ENCODE measurements around the gene ASPG. TPM values are rescaled to one million over a fixed set of nuclear protein-coding genes. Genes with fewer than 3 reads are reported as not detected.

ASPG gene
- polyA plus RNA-seq, 1 donor from 2014 or later: 0.16 TPM

DNA sequence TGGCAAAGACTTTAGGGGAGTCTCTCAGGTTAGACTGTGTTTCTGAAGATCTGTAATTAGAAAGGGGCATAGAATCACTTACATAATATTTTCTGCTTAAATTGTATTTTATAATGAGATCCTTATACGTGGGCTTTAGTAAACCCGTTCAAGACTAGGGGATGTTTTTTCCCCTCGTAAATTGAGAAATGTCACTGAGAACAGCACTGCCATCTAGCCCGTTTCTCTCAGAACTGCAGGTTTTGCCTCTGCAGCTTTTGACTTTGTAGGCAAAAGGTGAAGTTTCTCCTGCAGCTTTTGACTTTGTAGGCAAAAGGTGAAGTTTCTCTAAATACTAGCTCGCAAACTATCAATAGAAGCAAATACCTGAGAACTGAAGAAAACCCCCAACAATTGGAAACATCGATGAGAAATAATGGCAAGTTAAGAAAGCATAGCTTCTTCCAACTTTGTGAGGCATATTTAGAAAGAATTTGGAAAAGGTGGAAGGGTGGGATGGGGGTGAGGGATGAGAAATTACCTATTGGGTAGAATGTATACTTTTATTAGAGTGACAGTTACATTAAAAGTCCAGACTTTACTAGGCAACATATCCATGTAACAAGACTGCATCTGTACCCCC is 9.9 kb upstream of the ASPG start:
- Histone ChIP-seq H3K9me3 (ENCODE audit: low read length) (no peaks in the 10 kb centered on the region), H3K4me2 (ENCODE audit: low read length) (no peak overlapping the region), H3K27me3 (ENCODE audit: insufficient read depth, low read depth, low read length) (no peaks in the 10 kb centered on the region), H3K79me2 (replicated peaks; ENCODE audit: insufficient read depth, low read length) (no peaks in the 10 kb centered on the region), H3K36me3 (ENCODE audit: insufficient read depth, low read length) (no peaks in the 10 kb centered on the region), H3K27ac (ENCODE audit: low read length) (no peak overlapping the region), H3K9me2 (ENCODE audit: insufficient read depth, low read length) (no peaks in the 10 kb centered on the region), H3K4me3 (ENCODE audit: low read length) (no peak overlapping the region), H3K9ac (ENCODE audit: low read length) (no peak overlapping the region), H2AFZ (ENCODE audit: low read depth, low read length) (no peak overlapping the region), H4K20me1 (ENCODE audit: insufficient read depth) (no peaks in the 10 kb centered on the region), H3F3A (ENCODE audit: insufficient read depth, low read length, poor library complexity, severe bottlenecking) (no peaks in the 10 kb centered on the region)
- no peak for TF ChIP-seq MXI1 (conservative IDR thresholded peaks at IDR 0.05; ENCODE audit: poor library complexity, severe bottlenecking)
- no peak for TF ChIP-seq TAF1 (IDR thresholded peaks at IDR 0.05; ENCODE audit: low read depth)
- TF ChIP-seq, protein P1, sequence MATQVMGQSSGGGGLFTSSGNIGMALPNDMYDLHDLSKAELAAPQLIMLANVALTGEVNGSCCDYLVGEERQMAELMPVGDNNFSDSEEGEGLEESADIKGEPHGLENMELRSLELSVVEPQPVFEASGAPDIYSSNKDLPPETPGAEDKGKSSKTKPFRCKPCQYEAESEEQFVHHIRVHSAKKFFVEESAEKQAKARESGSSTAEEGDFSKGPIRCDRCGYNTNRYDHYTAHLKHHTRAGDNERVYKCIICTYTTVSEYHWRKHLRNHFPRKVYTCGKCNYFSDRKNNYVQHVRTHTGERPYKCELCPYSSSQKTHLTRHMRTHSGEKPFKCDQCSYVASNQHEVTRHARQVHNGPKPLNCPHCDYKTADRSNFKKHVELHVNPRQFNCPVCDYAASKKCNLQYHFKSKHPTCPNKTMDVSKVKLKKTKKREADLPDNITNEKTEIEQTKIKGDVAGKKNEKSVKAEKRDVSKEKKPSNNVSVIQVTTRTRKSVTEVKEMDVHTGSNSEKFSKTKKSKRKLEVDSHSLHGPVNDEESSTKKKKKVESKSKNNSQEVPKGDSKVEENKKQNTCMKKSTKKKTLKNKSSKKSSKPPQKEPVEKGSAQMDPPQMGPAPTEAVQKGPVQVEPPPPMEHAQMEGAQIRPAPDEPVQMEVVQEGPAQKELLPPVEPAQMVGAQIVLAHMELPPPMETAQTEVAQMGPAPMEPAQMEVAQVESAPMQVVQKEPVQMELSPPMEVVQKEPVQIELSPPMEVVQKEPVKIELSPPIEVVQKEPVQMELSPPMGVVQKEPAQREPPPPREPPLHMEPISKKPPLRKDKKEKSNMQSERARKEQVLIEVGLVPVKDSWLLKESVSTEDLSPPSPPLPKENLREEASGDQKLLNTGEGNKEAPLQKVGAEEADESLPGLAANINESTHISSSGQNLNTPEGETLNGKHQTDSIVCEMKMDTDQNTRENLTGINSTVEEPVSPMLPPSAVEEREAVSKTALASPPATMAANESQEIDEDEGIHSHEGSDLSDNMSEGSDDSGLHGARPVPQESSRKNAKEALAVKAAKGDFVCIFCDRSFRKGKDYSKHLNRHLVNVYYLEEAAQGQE (IDR thresholded peaks at IDR 0.05; ENCODE audit: borderline replicate concordance): no peak
- peak; percentile 74 for TF ChIP-seq RAD21 (conservative IDR thresholded peaks at IDR 0.05)
- TF ChIP-seq EP300 (conservative IDR thresholded peaks at IDR 0.05; ENCODE audit: poor library complexity, severe bottlenecking): no peak
- peak; percentile 69 for TF ChIP-seq SMC3 (conservative IDR thresholded peaks at IDR 0.05; ENCODE audit: poor library complexity)
- no peak for TF ChIP-seq EZH2 (IDR thresholded peaks at IDR 0.05; ENCODE audit: borderline replicate concordance, insufficient read depth, low read length, poor library complexity, severe bottlenecking)
- TF ChIP-seq, protein P2, sequence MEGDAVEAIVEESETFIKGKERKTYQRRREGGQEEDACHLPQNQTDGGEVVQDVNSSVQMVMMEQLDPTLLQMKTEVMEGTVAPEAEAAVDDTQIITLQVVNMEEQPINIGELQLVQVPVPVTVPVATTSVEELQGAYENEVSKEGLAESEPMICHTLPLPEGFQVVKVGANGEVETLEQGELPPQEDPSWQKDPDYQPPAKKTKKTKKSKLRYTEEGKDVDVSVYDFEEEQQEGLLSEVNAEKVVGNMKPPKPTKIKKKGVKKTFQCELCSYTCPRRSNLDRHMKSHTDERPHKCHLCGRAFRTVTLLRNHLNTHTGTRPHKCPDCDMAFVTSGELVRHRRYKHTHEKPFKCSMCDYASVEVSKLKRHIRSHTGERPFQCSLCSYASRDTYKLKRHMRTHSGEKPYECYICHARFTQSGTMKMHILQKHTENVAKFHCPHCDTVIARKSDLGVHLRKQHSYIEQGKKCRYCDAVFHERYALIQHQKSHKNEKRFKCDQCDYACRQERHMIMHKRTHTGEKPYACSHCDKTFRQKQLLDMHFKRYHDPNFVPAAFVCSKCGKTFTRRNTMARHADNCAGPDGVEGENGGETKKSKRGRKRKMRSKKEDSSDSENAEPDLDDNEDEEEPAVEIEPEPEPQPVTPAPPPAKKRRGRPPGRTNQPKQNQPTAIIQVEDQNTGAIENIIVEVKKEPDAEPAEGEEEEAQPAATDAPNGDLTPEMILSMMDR (IDR thresholded peaks at IDR 0.05; ENCODE audit: poor library complexity, severe bottlenecking): peak; percentile 75
- no peak for TF ChIP-seq POLR2AphosphoS5 (IDR thresholded peaks at IDR 0.05)

DNA sequence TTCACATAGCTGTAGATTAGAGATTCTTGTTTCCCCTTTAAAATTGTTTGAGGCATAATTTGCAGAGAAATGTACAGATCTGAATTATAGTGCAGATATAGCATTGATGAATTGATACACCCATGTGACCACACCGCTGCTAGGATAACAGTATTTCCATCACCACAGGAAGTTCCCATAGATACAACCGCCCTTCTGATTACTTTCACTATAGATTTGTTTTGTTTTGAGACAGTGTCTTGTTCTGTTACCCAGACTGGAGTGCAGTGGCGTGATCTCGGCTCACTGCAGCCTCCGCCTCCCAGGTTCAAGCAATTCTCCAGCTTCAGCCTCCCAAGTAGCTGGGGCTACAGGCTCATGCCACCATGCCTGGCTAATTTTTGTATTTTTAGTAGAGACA is 8.8 kb upstream of the ASPG start:
- H3F3A ChIP-seq (ENCODE audit: insufficient read depth, low read length, poor library complexity, severe bottlenecking): no peaks in the 10 kb centered on the region
- H3K4me2 ChIP-seq (ENCODE audit: low read length): no peak overlapping the region
- no peaks in the 10 kb centered on the region for H3K36me3 ChIP-seq (ENCODE audit: insufficient read depth, low read length)
- no peak overlapping the region for H3K4me3 ChIP-seq (ENCODE audit: low read length)
- no peaks in the 10 kb centered on the region for H3K79me2 ChIP-seq (replicated peaks; ENCODE audit: insufficient read depth, low read length)
- no peak overlapping the region for H3K9ac ChIP-seq (ENCODE audit: low read length)
- no peaks in the 10 kb centered on the region for H3K9me3 ChIP-seq (ENCODE audit: low read length)
- H2AFZ ChIP-seq (ENCODE audit: low read depth, low read length): no peak overlapping the region
- H4K20me1 ChIP-seq (ENCODE audit: insufficient read depth): no peaks in the 10 kb centered on the region
- no peaks in the 10 kb centered on the region for H3K9me2 ChIP-seq (ENCODE audit: insufficient read depth, low read length)
- TF ChIP-seq, protein P2 (IDR thresholded peaks at IDR 0.05; ENCODE audit: poor library complexity, severe bottlenecking): no peak
- TF ChIP-seq RAD21 (conservative IDR thresholded peaks at IDR 0.05): no peak
- no peak for TF ChIP-seq MXI1 (conservative IDR thresholded peaks at IDR 0.05; ENCODE audit: poor library complexity, severe bottlenecking)
- TF ChIP-seq EZH2 (IDR thresholded peaks at IDR 0.05; ENCODE audit: borderline replicate concordance, insufficient read depth, low read length, poor library complexity, severe bottlenecking): no peak
- no peak for TF ChIP-seq EP300 (conservative IDR thresholded peaks at IDR 0.05; ENCODE audit: poor library complexity, severe bottlenecking)
- no peak for TF ChIP-seq TAF1 (IDR thresholded peaks at IDR 0.05; ENCODE audit: low read depth)
- no peak for TF ChIP-seq SMC3 (conservative IDR thresholded peaks at IDR 0.05; ENCODE audit: poor library complexity)
- TF ChIP-seq, protein P1 (IDR thresholded peaks at IDR 0.05; ENCODE audit: borderline replicate concordance): no peak
- no peaks in the 10 kb centered on the region for H3K27me3 ChIP-seq (ENCODE audit: insufficient read depth, low read depth, low read length)
- no peak overlapping the region for H3K27ac ChIP-seq (ENCODE audit: low read length)

Measured in neural cell (in vitro differentiated cells).